Right renal pelvis (tissue), 4 donors: Measurements from ENCODE around the gene GRM7. TPM values are rescaled to one million over a fixed set of nuclear protein-coding genes. Genes with fewer than 3 reads are reported as not detected.

Experiments
- DNase-seq, 4 donors: peaks; one replicate each; pipeline ENCODE4 v3.0.0-alpha.2; 2013; ENCODE audit warnings: low read depth in 4 of 4, low spot score in 3 of 4, missing footprints in 1 of 4
- polyA plus RNA-seq, 4 donors: library from polyadenylated mRNA; unstranded; fragments of 120-200 nt; gene quantifications; one replicate each; pipeline ENCODE4 v1.2.1, GENCODE V29; 2013; ENCODE audit not compliant: insufficient read length in 4 of 4

Gene GRM7
- polyA plus RNA-seq, 4 donors: 1.6 to 3.2 (median 2.2) TPM

DNA sequence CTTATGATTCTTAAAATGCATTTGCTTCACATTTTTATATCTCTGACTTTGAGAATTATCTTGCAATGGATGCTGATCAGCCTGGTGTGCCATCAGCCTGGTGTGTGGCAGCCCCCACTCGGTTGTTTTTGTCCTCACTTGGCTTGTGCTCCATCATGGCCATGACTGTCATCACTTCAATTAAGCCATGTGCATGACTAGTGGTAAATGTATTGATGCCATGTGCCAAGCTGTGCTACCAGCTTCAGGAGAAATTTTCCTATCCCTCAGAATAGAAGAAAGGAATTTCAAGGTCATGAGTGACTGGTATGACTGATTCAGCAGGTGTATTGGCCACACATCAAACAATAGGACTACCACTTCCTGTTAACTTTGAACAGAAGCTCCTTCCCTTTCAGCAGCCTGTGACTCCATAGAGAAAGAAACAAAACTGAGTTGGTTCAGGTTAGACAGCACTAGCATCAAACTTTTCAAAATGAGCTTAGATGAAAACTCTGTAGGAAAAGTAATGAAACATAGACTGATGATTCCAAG, 251.7 kb downstream of the GRM7 start:
- no peak for DNase-seq

DNA sequence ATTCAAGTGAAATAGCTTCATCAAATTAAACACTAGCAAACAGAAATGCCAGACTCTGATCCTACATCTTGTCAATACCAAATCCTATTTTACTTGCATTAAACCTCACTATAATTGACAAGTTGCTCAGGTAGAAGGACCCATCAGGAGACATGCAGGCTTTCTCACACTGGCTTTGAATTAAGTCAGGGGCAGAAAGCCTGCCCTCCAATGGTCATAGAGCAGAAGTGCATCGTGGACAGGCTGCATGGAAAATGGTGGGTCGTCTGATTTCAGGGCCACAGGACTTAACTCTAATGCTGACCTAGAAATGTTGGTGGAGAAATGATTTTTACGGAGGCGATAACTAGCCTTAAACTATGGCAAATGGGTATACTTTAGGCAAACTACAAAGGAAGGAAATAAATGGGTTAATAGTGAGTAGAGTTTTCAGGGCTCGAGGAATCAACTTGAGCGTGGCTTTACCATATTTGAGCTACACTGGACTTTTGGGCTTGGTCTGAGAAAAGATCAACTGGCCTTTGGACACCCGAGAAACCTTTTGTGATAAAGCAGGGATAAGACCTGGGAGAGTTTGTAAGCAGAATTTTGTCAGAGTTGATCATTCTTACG, 283.9 kb downstream of the GRM7 start:
- no peak for DNase-seq

DNA sequence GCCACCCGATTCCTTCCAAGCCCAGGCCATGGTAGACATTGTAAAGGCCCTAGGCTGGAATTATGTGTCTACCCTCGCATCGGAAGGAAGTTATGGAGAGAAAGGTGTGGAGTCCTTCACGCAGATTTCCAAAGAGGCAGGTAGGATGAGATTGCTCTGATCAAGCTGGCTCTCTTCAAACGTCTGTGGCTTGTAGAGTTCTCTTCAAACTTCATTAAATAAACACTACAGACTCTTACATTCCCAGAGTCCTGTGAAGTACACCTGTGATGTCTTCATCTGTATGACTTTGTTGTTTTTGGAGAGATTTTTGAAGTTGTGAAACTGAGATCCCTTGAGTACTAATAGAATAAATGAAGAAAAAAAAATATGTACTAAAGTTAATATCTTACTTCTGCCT, 285.6 kb downstream of the GRM7 start:
- DNase-seq: no peak

DNA sequence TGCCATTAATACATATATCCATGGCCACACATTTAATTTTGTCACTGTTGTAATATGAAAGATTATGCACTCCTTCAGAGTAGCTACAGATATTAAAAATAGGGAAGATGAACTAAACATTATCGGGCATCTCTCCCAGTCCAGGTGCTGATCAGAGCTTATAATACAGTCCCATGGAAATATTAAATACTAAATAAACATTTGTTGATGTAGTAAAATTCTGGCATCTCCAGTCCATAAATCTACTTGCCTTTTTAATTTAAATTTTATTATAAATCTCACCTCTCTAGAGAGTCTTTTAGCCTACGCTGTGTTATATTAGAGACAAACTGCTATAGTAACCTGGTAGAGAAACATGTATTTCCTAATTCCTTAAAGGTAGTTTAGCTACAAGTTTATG, 297.6 kb downstream of the GRM7 start:
- no peak for DNase-seq

DNA sequence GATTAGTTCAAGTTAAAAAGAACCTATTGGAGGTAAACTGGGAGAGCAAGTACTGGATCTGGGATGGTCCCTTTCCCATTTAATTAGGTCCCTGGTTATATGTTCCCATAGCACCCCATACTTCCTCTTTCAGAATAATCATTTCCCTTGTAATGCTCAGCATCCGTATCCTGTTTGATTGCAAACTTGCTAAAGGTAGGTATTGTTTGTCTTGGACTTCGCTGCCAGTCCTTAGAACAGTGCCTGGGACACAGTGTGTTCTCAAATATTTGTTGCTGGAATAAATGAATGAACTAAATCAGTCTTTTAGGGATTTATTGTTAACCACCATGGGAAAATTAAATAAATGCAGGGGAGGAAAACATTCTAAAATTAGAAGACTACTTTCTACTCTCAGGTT, 299.8 kb downstream of the GRM7 start:
- no peak for DNase-seq

DNA sequence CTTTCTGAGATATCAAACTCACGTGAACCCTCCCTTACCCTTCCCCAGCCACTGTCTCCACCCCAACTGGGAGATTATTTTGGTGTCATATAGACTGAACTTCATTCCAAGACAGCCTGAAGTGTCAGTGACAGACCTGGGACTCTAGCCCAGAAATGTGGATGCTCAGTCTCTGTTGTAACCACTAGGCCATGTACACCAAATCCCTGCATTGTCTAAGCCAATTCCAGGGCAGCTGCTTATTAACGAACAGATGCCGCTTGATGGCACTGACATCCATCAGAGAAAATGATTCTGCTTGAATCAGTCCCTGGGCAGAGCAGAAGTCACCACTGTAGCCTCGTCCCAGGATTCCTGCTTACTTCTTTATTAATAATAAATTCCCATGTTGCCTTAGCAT, 305.5 kb downstream of the GRM7 start:
- DNase-seq: no peak

DNA sequence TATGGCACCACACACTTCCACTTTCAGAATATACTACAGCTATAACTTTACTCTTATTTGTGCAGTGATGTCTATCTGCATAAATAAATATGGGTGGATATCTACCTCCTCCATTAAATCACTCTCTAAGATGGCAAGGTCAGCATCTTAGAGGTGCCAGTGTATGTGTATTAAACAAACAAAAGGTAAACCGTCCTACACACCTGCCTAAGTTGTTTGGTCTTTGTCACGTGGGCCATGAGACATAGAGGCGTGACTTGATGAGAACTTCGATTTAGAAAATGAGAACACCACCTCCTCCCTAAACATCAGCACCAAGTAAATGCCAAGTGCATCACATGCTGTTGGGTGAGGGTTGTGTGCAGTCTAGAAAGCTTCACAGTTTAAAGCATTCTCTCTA, 310.6 kb downstream of the GRM7 start:
- DNase-seq: no peak

DNA sequence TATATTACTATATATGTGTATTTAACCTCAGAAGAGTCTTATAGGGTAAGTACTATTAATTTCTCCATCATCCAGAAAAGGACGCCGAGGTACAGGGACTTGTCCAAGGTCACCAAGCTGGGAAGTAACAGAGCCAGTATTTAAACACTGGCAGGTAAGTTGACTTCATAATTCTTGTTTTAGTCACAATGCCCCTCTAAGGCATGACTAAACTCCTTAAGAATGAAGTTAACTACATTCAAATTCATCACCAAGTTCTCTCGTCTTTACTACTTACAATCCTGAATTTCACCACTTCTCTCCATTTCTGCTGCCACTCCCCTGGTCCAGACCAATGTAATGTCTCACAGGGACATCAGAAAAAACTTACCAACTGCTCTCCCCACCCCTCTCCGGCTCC, 312.1 kb downstream of the GRM7 start:
- DNase-seq: no peak

DNA sequence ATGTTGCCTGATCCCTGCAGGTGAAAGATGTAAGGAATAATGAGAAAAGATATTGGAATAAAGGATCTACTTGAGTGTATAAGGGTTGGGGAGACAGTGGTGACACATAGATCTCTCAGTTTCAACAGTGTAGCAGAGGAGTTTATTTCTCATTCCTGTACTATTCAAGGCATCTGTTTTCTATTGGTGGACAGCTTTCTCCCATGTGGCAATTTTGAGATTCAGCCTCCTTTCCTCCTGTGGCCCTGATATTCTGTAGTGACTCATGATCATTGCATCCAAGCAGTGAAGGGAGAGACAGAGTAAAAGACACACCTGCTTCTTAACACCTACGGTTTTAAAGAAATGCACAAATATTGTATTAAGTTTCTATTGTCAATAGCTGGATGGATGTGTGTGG, 327.6 kb downstream of the GRM7 start:
- DNase-seq: no peak

DNA sequence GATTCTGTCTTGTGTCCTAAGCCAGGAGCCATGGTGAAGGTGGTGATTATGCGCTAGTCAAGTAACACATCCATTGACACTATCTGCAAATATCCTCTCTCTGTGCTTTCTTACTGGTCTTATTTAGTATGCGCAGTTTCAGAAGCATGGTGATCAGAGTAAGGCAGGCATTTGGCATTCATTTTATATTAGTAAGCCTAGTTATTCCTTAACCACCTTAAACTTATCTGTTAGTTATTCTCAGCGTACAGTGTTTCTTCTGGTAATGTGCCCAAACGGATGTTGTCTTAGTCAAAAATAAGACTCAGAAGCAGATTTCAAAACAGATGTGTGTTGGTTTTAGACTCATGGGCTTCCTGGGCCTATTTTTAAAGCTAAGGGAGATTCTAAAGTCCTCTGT, 329.2 kb downstream of the GRM7 start:
- DNase-seq: no peak

DNA sequence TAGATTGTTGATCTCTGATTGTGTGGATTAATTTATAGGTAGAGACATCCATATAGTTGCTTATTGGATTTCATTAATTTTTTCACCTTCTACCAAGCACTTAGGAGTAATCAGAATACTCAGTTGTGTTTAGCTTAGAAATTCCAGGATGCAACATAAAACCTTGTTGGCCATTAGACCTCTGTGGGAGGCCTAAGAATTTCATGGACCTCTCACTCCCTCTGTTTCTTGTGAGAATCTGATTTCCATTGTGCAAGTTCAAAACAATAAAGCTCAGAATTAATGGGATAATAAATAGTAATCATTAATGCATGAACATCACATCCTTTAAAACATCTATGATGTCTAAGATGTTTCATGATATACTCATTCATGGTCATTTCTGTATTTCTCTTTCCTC, 332.4 kb downstream of the GRM7 start:
- DNase-seq: no peak

DNA sequence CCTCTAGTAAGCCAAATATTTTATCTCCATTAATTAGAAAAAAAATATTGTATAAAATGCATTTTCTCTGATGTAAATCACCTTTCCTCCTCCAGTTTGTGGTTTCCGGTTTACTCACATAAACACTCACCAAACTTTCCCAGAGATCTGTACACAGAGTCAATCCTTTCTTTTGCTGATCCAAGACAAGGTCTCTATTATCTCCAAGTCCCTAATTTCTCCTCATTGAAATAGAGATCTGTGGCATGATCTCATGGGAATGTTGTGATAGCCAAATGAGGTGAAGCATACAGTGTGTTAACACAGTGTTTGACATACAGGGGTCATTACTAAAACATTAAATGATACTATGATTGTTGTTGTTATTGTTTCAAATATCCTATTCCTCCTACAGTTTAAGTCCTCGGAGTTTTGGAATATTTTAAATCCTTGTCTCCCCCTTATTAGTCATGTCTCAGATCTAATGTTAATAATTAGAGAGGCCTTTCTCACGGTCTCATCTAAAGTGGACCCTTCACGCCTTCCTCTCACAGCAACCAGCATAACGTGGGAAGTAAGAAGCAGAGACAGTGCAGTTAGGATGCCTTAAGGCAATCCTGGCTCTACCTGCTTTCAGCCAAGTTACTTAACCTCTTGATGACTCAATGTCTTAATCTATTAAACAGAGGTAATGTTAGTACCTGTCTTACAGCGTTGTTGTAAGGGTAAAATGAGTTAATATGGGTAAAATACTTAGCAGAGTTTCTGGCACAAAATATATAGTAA, 333.3 kb downstream of the GRM7 start:
- DNase-seq: no peak

DNA sequence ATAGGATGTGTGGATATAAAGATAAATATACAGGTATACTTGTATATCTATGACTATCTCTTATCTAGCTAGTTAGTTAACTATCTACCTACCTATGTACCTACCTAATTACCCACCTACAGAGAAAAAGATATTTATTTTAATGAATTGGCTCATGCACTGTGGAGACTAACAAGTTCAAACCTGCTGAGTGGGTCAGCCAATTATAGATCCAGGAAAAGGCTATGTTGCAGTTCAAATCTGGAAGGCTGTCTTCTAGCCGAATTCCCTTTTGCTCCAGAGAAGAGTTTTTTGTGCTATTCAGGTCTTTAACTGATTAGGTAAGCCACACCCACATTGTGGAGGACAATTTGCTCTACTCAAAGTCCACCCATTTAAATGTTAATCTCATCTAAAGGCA, 335.0 kb downstream of the GRM7 start:
- DNase-seq: no peak

DNA sequence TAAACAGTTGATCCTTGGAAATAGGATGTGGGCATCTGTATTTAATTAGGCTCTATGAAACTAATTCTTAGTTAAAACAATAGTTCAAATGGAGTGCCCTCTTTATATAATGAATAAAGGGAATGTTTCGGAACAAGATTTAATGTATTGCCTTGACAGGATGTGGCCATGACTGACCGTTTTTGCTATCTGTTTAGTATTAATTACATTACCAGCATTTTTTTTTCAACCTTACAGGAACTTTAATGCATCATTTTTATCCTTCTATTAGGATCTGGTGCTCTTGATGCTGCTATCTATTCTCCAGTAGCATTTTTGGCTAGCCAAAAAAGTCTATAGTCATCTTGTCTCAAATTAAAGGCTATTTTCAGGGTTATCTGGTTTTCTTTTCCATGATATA, 340.9 kb downstream of the GRM7 start:
- no peak for DNase-seq

DNA sequence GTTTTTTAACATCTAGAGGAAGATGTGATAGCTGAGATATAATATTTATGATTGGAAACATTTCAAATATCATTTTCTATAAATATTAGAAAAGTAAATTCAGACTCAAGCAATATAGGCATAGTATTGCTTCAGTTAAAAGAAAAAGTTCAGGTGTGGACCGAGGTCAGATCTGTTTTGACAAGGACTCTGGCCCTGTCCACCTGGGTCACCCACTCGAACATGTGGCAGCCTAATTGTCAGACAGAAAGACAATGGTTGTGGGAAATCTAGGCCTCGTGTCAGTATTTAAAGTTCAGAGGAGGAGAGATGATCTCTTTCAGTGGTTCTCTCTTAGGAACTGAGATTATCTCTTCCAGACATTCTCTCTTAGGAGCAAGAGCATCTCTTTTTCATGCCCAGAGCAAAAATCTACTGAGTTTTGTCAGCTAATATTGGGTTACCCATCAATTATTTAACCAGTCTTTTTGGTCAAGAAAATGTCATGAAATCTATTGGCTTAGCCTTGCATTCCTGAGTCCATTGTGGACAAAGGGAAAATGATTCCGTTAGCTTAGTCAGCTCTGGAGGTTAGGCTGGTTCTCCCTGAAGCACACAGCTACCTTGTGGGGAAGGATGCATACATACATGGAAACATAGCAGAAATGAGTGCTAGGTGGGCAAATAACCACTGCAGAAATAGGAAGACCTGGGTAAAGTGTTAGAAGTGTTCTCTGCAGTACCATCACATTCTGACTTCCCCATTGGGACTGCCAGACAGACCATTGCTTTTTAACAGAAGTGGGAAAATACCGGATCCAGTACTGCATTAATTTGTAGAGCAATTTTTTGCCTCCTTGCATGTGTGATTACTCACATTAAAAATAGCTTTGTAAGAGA, 343.3 kb downstream of the GRM7 start:
- DNase-seq: no peak

DNA sequence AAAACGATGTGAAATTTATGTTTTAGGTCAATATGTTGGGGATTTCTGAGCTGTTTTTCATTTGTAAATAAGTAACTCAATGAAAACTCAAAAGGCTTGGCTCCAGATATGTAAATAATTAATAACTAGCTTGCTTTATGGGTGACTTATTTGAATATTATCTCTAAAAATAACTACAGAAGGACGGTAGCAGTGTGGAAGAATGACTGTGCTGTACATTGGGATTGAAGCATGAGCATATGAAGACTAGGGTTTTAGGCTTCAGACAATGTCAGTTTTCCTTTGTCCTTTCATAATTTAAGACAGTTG, 343.9 kb downstream of the GRM7 start:
- no peak for DNase-seq

DNA sequence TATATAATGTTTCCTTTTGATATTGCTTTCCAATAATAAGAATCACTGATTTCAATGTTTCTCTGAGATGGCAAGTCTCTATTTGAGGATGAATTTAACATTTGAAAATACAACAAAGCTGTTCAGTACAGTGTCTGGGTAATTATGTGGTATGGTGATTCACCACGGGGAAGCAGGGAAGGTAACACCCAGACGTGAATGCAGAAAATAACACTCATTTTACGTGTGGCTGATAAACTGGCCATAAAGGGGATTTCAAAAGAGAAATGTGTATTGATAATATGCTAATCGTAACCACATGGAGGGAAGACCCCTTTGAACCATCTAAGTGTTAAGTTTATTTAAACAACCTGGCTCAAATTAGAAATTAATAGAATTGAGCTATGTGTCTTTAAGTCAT, 344.6 kb downstream of the GRM7 start:
- no peak for DNase-seq

DNA sequence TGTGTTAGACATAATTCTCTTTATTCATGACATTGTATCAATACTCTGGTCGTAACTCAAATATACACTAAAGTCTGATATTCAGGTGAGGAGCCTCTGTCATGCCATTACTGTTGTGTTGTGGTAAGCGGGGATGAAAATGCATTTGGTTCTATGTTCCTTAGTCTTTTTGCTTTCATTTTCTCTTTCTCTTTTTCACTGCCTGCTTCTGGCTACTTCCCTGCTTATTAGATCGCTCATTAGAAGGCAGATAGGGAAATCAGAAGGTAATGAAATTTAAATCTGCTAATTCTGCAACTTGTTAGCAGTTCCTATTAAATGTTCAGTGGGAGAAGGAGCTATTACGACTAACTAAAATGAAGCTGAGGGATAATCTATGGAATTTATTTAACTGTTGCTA, 345.0 kb downstream of the GRM7 start:
- no peak for DNase-seq

DNA sequence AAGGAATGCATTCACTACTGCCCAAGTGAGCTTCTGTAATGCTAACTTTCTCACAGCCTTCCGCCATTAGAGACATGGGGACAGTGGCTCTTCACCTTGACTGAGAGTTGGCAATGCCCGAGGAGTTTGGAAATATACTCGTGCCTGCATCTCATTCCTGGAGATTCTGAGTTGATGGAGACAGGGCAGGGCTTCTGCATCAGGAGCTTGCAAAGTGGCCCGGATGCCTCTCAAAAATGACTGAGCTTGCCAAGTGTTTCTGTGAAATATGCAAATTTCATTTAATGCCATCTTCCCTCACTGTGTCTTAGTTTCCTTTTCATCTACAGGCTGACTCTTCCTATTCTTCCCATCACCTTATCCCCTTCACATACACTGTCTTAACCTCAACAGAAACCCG, 346.2 kb downstream of the GRM7 start:
- no peak for DNase-seq

DNA sequence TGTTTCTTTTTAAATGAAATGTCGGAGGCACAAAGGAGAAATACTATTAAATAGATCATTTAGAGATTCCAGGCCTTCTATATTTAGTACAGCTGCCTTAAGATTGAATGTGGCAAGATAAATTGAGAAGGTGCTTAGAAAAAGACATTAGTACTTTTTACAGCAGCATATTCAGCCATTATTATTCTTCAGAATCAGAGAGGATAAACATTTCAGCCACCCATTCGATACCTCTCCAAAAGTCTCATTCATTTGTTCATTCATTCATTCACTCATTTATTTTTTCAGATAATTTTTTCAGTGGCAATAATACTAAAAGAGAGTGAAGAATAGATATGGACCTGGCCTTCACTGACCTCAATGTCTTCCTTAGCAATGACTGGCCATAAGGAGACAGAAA, 347.0 kb downstream of the GRM7 start:
- no peak for DNase-seq

DNA sequence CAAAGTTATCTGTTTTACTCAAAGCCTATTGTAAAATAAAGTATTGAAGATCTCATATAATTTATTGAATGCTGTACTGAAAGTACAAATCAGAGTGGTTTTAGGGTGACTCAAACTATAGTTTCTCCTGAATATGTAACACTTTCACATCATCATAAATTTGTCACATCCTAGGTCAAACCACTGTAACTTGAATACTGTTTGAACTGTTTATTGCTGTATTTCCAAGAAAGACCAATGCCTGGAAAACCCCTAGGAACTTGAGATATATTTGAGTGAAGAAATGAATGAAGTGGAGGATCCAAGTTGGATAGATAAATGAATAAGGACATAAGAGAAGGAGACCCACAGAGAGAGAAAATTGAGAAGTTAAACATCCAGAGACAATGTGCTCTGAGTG, 348.2 kb downstream of the GRM7 start:
- DNase-seq: no peak

DNA sequence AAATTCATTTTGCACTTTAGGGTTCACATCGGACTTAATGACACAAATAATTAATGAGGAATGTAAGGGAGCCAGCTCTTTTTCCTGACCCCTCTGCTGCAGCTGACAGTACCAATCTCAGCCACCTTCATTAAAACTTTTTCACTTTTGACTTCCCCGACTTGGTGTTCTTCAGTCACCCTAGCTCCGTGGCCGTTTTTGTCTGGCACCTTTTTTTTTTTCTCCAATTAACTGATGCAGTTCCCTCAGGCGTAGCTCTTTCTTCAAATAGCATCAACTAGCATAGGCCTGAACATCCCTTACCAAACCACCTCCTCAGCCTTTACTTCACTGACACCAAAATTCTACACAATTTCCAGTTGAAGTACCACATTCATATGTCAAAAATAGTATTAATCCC, 350.8 kb downstream of the GRM7 start:
- no peak for DNase-seq
